DMS 273 (cell line): ENCODE measurements around the gene CYSLTR2.

Experiments used
- DNase-seq: peaks from one replicate; lab custom pipeline; 2025; ENCODE audit not compliant: unreplicated experiment; lab: John Stamatoyannopoulos, UW

Gene CYSLTR2

DNA sequence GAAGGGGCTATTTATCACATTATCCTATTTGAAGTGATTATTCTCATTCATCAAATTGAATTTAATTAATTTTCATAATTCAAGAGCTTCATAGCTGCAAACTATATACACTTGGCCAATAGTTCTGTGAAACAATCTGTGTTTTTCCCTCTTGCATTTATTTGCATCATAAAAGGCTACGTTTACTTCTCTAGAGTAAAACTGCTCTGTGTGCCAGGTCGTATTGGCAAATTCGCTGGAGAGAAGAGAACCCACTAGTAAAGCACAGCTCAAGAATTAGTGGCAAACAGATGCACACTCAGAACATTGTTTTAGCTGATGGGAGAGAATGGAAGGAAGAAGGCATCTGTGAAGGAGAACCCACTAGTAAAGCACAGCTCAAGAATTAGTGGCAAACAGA lies 81.8 kb downstream of the CYSLTR2 start:
- DNase-seq, result no peak

GRCh38 chr13:48737689-48738088 lies 84.0 kb downstream of the CYSLTR2 start:
- no peak for DNase-seq

- no peak for DNase-seq
These were observed 84.6 kb downstream of the CYSLTR2 start for GRCh38 chr13:48738311-48738710.

GRCh38 chr13:48739386-48739964 lies 85.7 kb downstream of the CYSLTR2 start:
- DNase-seq, result no peak

GRCh38 chr13:48741377-48741776 lies 87.6 kb downstream of the CYSLTR2 start:
- DNase-seq, result no peak

- DNase-seq, result no peak
These were observed 93.1 kb downstream of the CYSLTR2 start for GRCh38 chr13:48746821-48747220.

DNA sequence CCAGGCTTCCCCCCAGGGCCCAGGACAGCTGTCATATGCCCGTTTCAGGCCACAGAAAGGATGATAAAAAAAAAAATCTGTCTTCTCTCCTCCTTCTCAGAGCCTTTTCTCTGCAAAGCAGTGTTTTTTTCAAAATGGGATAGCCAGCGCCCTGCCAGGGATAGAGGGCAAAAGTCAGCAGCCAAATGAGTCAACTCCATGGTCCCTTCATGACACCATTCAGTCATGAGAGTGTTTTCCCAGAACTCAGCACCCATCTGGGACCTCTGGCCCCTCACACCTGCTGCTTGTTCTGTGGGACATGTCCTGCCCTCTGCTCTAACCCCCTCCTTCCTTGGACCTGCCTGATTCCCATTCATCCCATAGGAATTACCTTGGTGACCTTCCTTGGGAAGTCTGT lies 95.0 kb downstream of the CYSLTR2 start:
- no peak for DNase-seq

DNA sequence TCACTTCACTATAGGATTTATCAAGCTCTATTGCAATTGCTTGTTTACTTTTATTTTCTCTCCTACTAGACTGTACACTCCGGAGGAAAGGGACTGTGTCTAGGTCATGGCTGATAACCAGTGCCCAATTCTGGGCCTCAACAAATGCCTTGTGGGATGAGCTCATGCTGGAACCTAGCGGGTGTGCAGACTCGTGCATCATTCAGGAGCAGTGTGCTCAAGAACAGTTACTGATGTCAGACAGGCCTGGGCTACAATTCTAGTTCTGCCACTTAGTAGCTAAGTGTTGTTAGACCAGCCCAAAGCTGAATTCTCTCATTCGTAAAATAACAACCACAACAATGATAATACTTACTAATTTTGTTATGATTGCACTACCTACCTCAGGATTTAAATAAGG lies 95.4 kb downstream of the CYSLTR2 start:
- DNase-seq, result no peak

GRCh38 chr13:48749699-48750473 lies 96.2 kb downstream of the CYSLTR2 start:
- DNase-seq, result peak; percentile 4

DNA sequence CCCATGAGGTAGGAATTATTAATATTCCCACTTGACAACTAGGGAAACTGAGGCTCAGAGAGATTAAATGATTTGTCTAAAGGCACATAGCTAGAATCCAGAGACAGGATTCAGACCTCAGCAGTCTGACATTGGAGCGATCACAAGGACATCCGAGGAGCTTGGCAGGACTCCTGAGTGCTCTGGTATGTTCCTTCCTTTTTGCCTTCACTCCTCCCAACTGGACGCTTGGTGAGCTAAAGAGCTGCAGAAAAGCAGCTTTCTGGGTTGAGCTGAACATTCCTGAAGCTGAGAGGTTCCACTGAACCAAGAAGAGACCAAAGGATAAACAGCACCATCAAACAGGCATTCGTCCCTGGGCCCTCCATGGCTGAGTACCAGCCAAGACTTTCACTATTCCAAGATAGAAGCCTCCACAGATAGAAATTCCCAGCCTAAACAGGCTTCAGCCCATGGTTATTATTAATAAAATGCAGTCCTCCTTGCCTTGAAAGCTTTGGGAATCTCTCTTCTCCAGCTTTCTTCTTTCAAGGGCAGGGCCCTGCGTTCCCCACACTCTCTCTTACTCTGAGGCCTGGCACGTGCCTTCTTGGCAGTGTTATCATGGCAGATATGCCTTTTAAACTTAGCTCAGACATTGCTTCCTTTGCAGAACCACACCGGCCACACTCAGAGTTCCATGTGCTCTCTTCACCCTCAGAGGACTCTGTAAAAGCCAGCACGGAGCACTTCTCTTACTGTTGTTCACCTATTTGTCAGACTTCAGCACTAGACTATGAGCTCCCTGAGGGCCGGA lies 97.1 kb downstream of the CYSLTR2 start:
- DNase-seq, result no peak

DNA sequence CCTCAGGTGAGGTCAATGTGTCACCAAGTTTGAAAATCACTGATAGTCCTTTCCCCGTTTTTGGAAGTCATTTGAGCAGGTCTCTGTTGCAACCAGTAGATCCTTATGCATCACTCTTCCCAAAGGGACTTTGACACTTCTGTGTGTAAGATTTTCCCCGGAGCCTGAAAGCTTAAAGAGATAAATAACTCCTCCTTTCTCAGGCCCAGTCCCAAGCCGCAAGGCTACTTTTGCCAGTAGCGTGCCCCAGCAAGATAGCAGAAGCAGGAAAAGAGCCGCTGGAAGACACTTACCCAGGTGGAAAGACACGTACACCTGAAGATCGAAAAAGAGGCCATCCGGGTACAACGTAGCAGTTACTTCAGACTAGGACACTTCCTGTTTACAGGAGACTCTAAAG lies 106.9 kb downstream of the CYSLTR2 start:
- DNase-seq, result no peak
